ENCODE results near the gene SLC49A3.

The SLC49A3 gene

GRCh38 chr4:729336-730315, 40.7 kb upstream of the SLC49A3 start:
- TF ChIP-seq TAF1 (IDR thresholded peaks at IDR 0.05; ENCODE audit: borderline replicate concordance, insufficient read depth, low read length) (no peak), FOXP2 (optimal IDR thresholded peaks at IDR 0.05; ENCODE audit: borderline replicate concordance, extremely low read depth, extremely low read length, insufficient read depth) (no peak), REST (IDR thresholded peaks at IDR 0.05; ENCODE audit: insufficient read depth in 1 of 2, low read depth in 2 of 2, low read length in 2 of 2) (no peak), POLR2AphosphoS5 (IDR thresholded peaks at IDR 0.05; ENCODE audit: low read depth, low read length) (no peak), SIN3A (IDR thresholded peaks at IDR 0.05; ENCODE audit: borderline replicate concordance, insufficient read depth, low read length) (no peak)

- TF ChIP-seq POLR2AphosphoS5 (IDR thresholded peaks at IDR 0.05; ENCODE audit: low read depth, low read length) (no peak), SIN3A (IDR thresholded peaks at IDR 0.05; ENCODE audit: borderline replicate concordance, insufficient read depth, low read length) (no peak), FOXP2 (optimal IDR thresholded peaks at IDR 0.05; ENCODE audit: borderline replicate concordance, extremely low read depth, extremely low read length, insufficient read depth) (no peak), REST (IDR thresholded peaks at IDR 0.05; ENCODE audit: insufficient read depth in 1 of 2, low read depth in 2 of 2, low read length in 2 of 2) (no peak), TAF1 (IDR thresholded peaks at IDR 0.05; ENCODE audit: borderline replicate concordance, insufficient read depth, low read length) (no peak)
Observed at GRCh38 chr4:727576-727975, 38.6 kb upstream of the SLC49A3 start.

GRCh38 chr4:726838-727237, 37.9 kb upstream of the SLC49A3 start:
- TF ChIP-seq TAF1 (IDR thresholded peaks at IDR 0.05; ENCODE audit: borderline replicate concordance, insufficient read depth, low read length) (no peak), SIN3A (IDR thresholded peaks at IDR 0.05; ENCODE audit: borderline replicate concordance, insufficient read depth, low read length) (no peak), POLR2AphosphoS5 (IDR thresholded peaks at IDR 0.05; ENCODE audit: low read depth, low read length) (no peak), FOXP2 (optimal IDR thresholded peaks at IDR 0.05; ENCODE audit: borderline replicate concordance, extremely low read depth, extremely low read length, insufficient read depth) (no peak), REST (IDR thresholded peaks at IDR 0.05; ENCODE audit: insufficient read depth in 1 of 2, low read depth in 2 of 2, low read length in 2 of 2) (no peak)

GRCh38 chr4:726235-726787, 37.4 kb upstream of the SLC49A3 start:
- TF ChIP-seq POLR2AphosphoS5 (IDR thresholded peaks at IDR 0.05; ENCODE audit: low read depth, low read length), result no peak
- no peak for TF ChIP-seq REST (IDR thresholded peaks at IDR 0.05; ENCODE audit: insufficient read depth in 1 of 2, low read depth in 2 of 2, low read length in 2 of 2)
- no peak for TF ChIP-seq TAF1 (IDR thresholded peaks at IDR 0.05; ENCODE audit: borderline replicate concordance, insufficient read depth, low read length)
- TF ChIP-seq SIN3A (IDR thresholded peaks at IDR 0.05; ENCODE audit: borderline replicate concordance, insufficient read depth, low read length), result no peak
- TF ChIP-seq FOXP2 (optimal IDR thresholded peaks at IDR 0.05; ENCODE audit: borderline replicate concordance, extremely low read depth, extremely low read length, insufficient read depth), result no peak

Data from PFSK-1 (cell line).